Smooth muscle cell (in vitro differentiated cells): ENCODE data around the gene SGCD. TPM values are rescaled to one million over a fixed set of nuclear protein-coding genes. Genes with fewer than 3 reads are reported as not detected.

Experiments
- DNase-seq: peaks from one replicate; lab custom pipeline; 2025; ENCODE audit not compliant: unreplicated experiment; lab: John Stamatoyannopoulos, UW
- H2AFZ ChIP-seq: fragments of 200-600 bp; sonication (generic); 2 replicates; pipeline ENCODE4 v1.6.0; 2016; ENCODE audit warnings: antibody characterized with exemption, low read depth, mild to moderate bottlenecking
- H3F3A ChIP-seq: fragments of 200-600 bp; sonication (generic); 2 replicates; pipeline ENCODE4 v1.6.0; 2017; ENCODE audit warnings: antibody characterized with exemption, low read depth
- H3K27ac ChIP-seq: fragments of 200-600 bp; sonication (generic); 2 replicates; pipeline ENCODE4 v1.5.1; 2016; ENCODE audit warnings: low read depth, mild to moderate bottlenecking
- H3K27me3 ChIP-seq: fragments of 200-600 bp; sonication (generic); 2 replicates; pipeline ENCODE4 v1.6.1; 2016; ENCODE audit warnings: low read depth, mild to moderate bottlenecking
- H3K36me3 ChIP-seq: fragments of 200-600 bp; sonication (generic); 2 replicates; pipeline ENCODE4 v1.5.1; 2016; ENCODE audit warnings: low read depth
- H3K4me1 ChIP-seq: fragments of 200-600 bp; sonication (generic); 2 replicates; pipeline ENCODE4 v1.5.1; 2016; ENCODE audit warnings: low read depth
- H3K4me2 ChIP-seq: fragments of 200-600 bp; sonication (generic); 2 replicates; pipeline ENCODE4 v1.6.0; 2016; ENCODE audit warnings: mild to moderate bottlenecking
- H3K4me3 ChIP-seq: fragments of 200-600 bp; sonication (generic); 2 replicates; pipeline ENCODE4 v1.5.1; 2016; ENCODE audit warnings: mild to moderate bottlenecking
- H3K79me2 ChIP-seq: fragments of 200-600 bp; sonication (generic); 2 replicates; pipeline ENCODE4 v1.6.0; 2016; ENCODE audit warnings: low read depth, mild to moderate bottlenecking
- H3K9ac ChIP-seq: fragments of 200-600 bp; sonication (generic); 2 replicates; pipeline ENCODE4 v1.6.0; 2016; ENCODE audit warnings: low read depth
- H3K9me3 ChIP-seq: fragments of 200-600 bp; sonication (generic); replicated peaks from 2 replicates; pipeline ENCODE4 v1.5.1; 2016; ENCODE audit warnings: low read depth
- H4K20me1 ChIP-seq: fragments of 200-600 bp; sonication (generic); 2 replicates; pipeline ENCODE4 v1.6.0; 2016; ENCODE audit warnings: low read depth
- WGBS: methylation state at CpG from one replicate; pipeline ENCODE4 v1.1.7; 2016; ENCODE audit warnings: low lambda C conversion rate; 5-methylcytosine and 5-hydroxymethylcytosine counted together
- polyA plus RNA-seq: library from polyadenylated mRNA; unstranded; fragments of >200 nt; fragmentation: Nextera tagmentation; extraction: Ambion mirVana; gene quantifications from 2 replicates; pipeline ENCODE4 v1.2.1, GENCODE V29; 2016
- total RNA-seq: library from RNA; depleted of rRNA; stranded (reverse); fragments of >200 nt; gene quantifications from 2 replicates; pipeline ENCODE4 v1.2.3, GENCODE V29; 2014
- TF ChIP-seq, protein P1 (sequence below): fragments of 200-600 bp; sonication (generic); IDR thresholded peaks from 2 replicates; pipeline ENCODE4 v1.5.1; 2017; ENCODE audit warnings: borderline replicate concordance, mild to moderate bottlenecking, antibody characterized with exemption; ENCODE audit not compliant: insufficient read depth, poor library complexity, severe bottlenecking

SGCD gene
- total and polyA plus RNA-seq, 2 experiments from 2014 or later: 1.6 to 3.5 TPM

DNA sequence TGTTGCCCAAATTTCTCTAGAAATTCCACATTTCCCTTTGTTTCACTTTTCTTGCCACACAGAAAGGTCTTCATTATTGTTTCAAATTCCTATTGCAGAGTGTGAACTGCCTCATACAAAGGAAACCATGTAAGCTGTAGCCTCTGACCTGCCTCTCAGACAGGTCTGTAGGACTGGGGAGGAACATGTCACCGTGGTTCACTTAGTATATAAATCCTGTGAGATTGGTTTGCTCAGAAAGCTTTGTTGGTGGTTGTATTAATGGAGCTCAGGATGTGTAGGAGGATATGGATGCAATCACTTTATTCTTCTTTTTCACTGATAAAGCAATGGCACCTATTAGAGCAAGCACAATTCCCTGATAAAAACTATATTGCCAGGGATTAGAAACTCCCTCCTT is 4.2 kb downstream of the SGCD start:
- H3K9ac ChIP-seq: no peak overlapping the region
- no peak overlapping the region for H3K4me2 ChIP-seq
- H3K27me3 ChIP-seq: no peaks in the 10 kb centered on the region
- no peak for DNase-seq
- no peaks in the 10 kb centered on the region for H3K9me3 ChIP-seq
- no peaks in the 10 kb centered on the region for H4K20me1 ChIP-seq
- 91% methylated on average over 1 of the region's 1 CpG for WGBS
- no peak overlapping the region for H3K4me3 ChIP-seq
- H3K79me2 ChIP-seq: no peaks in the 10 kb centered on the region
- no peak overlapping the region for H2AFZ ChIP-seq
- H3K27ac ChIP-seq: no peak overlapping the region
- H3F3A ChIP-seq: peaks cover 4% of the 10 kb centered on the region
- H3K4me1 ChIP-seq: no peaks in the 10 kb centered on the region
- TF ChIP-seq, protein P1, sequence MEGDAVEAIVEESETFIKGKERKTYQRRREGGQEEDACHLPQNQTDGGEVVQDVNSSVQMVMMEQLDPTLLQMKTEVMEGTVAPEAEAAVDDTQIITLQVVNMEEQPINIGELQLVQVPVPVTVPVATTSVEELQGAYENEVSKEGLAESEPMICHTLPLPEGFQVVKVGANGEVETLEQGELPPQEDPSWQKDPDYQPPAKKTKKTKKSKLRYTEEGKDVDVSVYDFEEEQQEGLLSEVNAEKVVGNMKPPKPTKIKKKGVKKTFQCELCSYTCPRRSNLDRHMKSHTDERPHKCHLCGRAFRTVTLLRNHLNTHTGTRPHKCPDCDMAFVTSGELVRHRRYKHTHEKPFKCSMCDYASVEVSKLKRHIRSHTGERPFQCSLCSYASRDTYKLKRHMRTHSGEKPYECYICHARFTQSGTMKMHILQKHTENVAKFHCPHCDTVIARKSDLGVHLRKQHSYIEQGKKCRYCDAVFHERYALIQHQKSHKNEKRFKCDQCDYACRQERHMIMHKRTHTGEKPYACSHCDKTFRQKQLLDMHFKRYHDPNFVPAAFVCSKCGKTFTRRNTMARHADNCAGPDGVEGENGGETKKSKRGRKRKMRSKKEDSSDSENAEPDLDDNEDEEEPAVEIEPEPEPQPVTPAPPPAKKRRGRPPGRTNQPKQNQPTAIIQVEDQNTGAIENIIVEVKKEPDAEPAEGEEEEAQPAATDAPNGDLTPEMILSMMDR: no peak
- no peaks in the 10 kb centered on the region for H3K36me3 ChIP-seq

DNA sequence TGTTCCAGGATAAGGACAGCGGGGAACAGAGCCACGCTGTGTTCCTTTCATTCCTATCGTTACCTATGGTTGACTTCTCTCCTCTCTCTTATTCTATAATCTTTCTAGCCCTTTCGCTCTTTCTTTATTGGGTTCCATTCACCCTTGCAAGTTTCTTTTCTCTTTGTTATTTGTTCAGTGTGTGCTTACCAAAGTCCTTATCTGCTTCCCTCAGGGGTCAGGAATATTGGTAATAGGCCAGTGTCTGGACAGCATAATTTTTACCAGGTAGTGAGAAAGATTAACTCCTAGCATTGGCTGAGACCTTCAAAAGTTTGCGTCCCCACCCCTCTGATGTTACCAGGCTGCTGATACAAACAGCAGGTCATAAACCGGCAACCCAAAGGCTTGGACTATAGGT is 4.9 kb downstream of the SGCD start:
- no peak overlapping the region for H2AFZ ChIP-seq
- no peaks in the 10 kb centered on the region for H3K27me3 ChIP-seq
- no peak for DNase-seq
- no peak overlapping the region for H3K4me3 ChIP-seq
- TF ChIP-seq, protein P1: no peak
- no peaks in the 10 kb centered on the region for H3K4me1 ChIP-seq
- H3K79me2 ChIP-seq: no peaks in the 10 kb centered on the region
- H3K9me3 ChIP-seq: no peaks in the 10 kb centered on the region
- H3F3A ChIP-seq: peaks cover 4% of the 10 kb centered on the region
- no peak overlapping the region for H3K4me2 ChIP-seq
- no peak overlapping the region for H3K27ac ChIP-seq
- H3K9ac ChIP-seq: no peak overlapping the region
- H3K36me3 ChIP-seq: no peaks in the 10 kb centered on the region
- H4K20me1 ChIP-seq: no peaks in the 10 kb centered on the region
- WGBS: 96% methylated on average over 6 of the region's 6 CpGs

DNA sequence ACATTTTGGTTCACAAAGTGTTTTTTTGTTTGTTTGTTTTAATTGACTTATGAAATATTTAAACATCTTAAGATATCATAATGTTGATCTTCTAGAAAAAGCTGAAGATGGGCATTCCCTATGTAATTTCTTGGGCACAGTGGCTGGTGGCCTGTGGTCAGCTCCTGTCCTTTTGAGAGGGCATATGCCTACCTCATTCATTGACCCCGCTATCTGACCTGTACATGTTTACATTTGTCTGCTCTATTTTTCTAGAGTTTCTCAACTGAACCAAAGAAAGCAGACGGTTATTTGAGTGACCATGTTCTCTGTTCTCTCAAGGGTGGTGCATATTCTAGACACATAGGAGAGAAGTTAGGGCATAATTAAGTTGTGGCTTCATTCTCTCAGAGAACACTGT is 5.3 kb downstream of the SGCD start:
- Histone ChIP-seq H3K36me3 (no peaks in the 10 kb centered on the region), H3K4me2 (no peak overlapping the region), H4K20me1 (no peaks in the 10 kb centered on the region), H3K79me2 (no peaks in the 10 kb centered on the region), H3K27ac (no peak overlapping the region), H3K4me3 (no peak overlapping the region), H3K4me1 (no peaks in the 10 kb centered on the region), H3K9ac (no peak overlapping the region), H3F3A (peaks cover 4% of the 10 kb centered on the region), H3K27me3 (no peaks in the 10 kb centered on the region), H3K9me3 (no peaks in the 10 kb centered on the region), H2AFZ (no peak overlapping the region)
- WGBS: 45% methylated on average over 2 of the region's 2 CpGs
- no peak for DNase-seq
- TF ChIP-seq, protein P1: no peak

DNA sequence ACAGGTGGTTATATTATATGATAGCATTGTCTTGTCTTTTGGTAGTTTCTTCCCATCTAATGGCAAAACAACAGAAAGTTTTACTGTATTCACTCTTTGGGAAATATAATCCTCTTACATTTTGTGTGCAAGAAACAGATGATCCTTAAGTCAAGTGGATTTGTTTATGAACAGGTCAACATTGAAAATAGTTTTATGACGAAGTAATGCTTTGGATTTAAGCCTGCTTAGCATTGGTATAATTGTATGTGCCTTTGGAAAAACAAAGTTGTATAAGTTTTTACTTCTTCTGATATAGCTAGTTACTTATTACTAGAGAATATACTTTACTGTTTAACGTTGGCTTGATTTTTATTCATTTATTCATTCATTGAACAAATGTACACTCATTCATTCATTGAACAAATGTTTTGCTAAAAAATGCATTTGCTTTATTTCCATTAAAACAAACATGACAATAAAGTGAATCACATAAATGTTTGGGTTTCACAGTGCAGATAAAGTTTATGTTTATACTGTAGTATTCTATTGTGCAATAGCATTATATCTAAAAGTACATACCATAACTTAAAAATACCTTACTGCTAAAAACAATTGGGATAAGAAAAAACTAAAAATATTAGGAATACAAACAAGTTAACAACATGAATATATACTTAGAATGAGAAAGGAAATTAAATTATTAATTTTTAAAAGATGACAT is 12.3 kb downstream of the SGCD start:
- H3K27ac ChIP-seq: no peak overlapping the region
- no peaks in the 10 kb centered on the region for H3K9me3 ChIP-seq
- TF ChIP-seq, protein P1: no peak
- no peak overlapping the region for H2AFZ ChIP-seq
- H3K79me2 ChIP-seq: no peaks in the 10 kb centered on the region
- peak overlapping the region; percentile 8 for H3K4me2 ChIP-seq
- no peak overlapping the region for H3K4me3 ChIP-seq
- H3K36me3 ChIP-seq: no peaks in the 10 kb centered on the region
- H3K4me1 ChIP-seq: no peaks in the 10 kb centered on the region
- H3K27me3 ChIP-seq: no peaks in the 10 kb centered on the region
- H3F3A ChIP-seq: no peaks in the 10 kb centered on the region
- no peak overlapping the region for H3K9ac ChIP-seq
- no peaks in the 10 kb centered on the region for H4K20me1 ChIP-seq
- DNase-seq: no peak
- 90% methylated on average over 2 of the region's 2 CpGs for WGBS
